Muscle of arm (tissue), 12 donors: ENCODE data around the gene UBR4. TPM values are rescaled to one million over a fixed set of nuclear protein-coding genes. Genes with fewer than 3 reads are reported as not detected.
A peak's percentile ranks its signal among the peaks of the same experiment; 100 is the strongest.
"Not testable (repeated sequence)": the region's sequence is repeated elsewhere in the genome, so short reads cannot be mapped to it uniquely, and the experiment has no call there.

Source experiments
- DNase-seq: peaks from one replicate; pipeline ENCODE4 v3.0.0-alpha.2; 2013
- polyA plus RNA-seq, 12 donors: library from polyadenylated mRNA; unstranded; fragments of 120-200 nt; gene quantifications; one replicate each; pipeline ENCODE4 v1.2.1, GENCODE V29; 2013; ENCODE audit not compliant: insufficient read length in 12 of 12

Gene UBR4
- polyA plus RNA-seq, 12 donors: 63.1 to 98.9 (median 78.6) TPM; not detected in 1

GRCh38 chr1:19193004-19193403 lies 17.1 kb downstream of the UBR4 start:
- DNase-seq: no peak

DNA sequence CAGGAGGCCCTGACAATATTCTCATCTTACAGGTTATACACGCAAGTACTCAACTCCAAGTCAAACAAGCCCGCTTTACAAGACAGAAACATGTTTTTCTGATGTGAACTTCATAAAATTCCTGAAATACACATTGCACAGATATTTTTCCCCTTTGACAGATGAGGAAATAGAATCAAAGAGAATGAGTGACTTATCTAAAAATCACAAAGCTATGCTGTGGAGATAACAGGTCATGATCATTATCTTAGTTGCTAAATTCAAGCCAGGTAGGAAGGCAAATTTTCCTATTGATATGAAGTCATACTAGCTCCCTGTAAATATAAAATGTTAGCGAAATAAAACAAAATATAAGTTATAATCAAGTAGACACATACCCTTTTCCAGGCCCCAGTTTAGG lies 18.3 kb downstream of the UBR4 start:
- no peak for DNase-seq

DNA sequence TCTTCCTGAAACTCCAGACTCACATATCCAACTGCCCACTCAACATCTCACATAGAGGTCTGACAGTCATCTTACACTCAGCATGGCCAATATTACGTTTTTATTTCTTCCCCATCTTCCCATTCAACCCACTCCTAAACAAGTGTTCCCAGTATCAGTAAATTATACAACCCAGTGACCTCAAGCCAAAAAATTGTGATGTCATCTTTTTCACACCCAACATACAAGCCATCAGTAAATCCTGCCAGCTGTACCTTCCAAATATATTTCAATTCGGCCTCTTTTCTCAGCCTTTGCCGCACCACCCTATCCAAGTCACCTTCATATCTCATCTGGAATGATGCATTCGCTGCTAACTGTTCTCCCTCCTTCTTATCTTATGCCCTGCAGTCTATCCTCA lies 19.6 kb downstream of the UBR4 start:
- no peak for DNase-seq

- no peak for DNase-seq
These were observed 20.8 kb downstream of the UBR4 start for GRCh38 chr1:19189270-19189669.

DNA sequence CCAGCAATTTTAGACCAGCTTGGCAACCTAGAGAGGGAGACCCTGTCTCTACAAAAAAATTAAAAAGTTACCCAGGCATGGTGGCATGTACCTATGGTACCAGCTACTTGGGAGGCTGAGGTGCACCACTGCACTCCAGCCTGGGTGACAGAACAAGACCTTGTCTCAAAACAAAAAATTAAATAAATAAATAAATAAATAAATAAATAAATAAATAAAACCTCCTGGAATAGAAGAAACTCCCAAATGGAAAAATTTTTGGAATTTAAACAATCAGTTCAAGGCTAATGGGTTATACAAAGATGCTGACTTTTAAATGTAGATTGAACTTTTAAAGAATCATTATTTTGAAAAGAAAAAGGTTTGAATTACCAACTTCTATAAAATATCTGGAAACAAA lies 22.2 kb downstream of the UBR4 start:
- DNase-seq: no peak

- DNase-seq: no peak
These were observed 24.1 kb downstream of the UBR4 start for GRCh38 chr1:19186001-19186400.

DNA sequence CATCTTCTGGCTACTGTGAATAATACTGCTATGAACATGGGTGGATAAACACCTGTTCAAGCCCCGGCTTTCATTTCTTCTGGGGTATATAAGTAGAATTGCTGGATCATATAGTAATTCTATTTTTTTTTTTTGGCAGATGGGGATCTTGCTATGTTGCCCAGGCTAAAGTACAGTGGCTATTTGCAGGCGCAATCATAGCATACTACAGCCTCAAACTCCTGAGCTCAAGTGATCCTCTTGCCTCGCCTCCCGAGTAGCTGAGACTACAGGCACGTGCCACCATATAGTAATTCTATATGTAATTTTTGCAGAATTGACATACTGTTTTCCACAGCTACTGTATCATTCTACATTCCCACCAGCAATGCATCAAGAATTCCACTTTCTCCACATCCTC lies 27.8 kb downstream of the UBR4 start:
- no peak for DNase-seq

GRCh38 chr1:19180265-19180657 lies 29.8 kb downstream of the UBR4 start:
- DNase-seq: not testable (repeated sequence)

GRCh38 chr1:19179597-19180264 lies 30.3 kb downstream of the UBR4 start:
- peak; percentile 8 for DNase-seq

- DNase-seq: no peak
These were observed 31.2 kb downstream of the UBR4 start for GRCh38 chr1:19178734-19179398.

GRCh38 chr1:19177811-19178210 lies 32.3 kb downstream of the UBR4 start:
- DNase-seq: no peak

- no peak for DNase-seq
These were observed 40.4 kb downstream of the UBR4 start for GRCh38 chr1:19169642-19170041.

GRCh38 chr1:19167140-19167539 lies 42.9 kb downstream of the UBR4 start:
- DNase-seq: no peak

DNA sequence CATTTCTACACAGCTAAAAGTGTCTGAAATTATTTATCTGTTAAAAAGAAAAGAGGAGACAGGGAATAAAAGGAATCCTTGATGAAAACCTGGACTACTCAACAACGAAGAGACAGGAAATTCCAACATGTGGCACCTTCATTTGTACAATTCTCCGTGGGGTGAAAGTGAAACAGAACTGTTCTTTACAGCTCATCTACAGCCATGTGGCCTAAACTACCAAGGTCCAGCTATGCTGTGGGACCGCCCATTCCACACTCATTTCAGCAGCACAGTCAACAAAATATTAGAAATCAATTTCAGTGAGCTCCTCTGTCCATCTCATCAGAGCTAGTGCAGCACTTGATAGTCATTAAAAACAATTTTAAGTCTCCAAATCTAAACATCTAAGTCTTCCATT lies 44.0 kb downstream of the UBR4 start:
- no peak for DNase-seq

- DNase-seq: no peak
These were observed 44.6 kb downstream of the UBR4 start for GRCh38 chr1:19165501-19165900.

DNA sequence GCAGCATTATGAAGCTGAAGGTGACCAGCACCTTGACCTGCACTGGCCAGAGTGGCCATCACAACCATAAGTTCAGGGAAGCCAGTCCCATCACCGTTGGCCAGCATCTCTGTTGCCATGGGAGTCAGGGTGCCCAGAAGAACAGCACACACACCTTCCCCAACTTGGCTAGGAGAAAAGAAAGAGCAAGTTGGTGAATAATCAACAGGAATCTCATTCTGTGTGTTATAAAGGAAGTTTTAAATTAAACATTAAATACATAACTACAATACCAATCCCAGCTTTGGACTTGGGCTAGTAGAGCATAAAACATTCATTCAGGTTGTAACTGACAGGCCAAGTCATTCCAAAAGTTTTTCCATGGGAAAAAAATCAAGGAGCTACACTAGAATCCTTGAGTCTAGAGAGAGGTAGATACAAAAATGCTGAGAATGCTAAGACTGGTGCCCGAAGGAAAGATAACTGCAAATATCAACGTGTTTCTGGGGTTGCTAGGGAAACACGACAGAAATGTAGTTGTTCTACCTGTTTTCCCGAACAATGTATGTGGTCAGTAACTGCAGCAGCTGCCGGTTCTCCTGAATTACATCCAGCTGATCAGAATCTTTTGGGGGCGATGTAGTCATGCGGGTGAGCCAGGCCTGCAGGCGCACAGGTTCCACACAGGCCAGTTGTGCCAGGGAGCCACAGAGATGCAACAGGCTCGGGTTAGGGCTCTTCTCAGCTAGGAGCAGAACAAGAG lies 45.6 kb downstream of the UBR4 start:
- no peak for DNase-seq

GRCh38 chr1:19163261-19163660 lies 46.8 kb downstream of the UBR4 start:
- DNase-seq: no peak

DNA sequence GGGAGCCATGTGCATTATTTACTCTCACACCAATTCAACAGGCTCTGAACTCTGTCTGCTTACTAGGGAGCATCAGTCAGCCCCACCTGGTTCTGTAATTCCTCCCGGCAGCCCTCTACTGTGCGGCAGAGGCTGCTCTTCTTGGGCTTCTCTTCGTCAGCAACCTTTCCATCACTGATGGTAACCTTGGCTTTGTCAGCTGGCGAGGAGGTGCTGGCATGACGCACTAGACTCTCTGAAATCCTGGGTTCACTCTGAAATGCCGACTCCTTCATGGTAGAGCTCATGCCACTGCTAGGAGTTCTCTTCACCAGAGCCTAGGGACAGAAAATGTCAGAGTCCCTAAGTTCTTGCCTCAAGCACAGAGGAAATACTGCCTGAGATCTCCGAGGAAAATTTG lies 49.2 kb downstream of the UBR4 start:
- DNase-seq: no peak

DNA sequence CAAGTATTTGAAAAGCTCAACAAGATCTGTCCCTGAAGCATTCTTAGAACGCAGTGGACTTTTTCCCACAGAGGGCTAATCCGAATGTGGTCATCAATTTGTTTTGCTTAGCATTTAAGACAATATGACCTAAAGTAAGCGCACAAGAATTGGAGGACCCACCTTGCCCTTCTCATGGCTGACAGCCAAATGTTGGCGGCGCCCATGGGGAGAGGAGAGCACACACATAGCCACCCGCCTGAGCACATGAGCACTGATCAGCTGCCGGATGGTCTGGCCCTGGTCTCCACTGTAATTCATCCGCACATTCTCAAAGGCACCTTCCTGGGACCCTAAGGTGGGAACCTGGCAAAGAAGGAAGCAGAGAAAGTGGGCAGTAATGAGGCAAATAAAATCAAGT lies 52.4 kb downstream of the UBR4 start:
- DNase-seq: no peak

GRCh38 chr1:19156676-19157075 lies 53.4 kb downstream of the UBR4 start:
- DNase-seq: peak; percentile 9

DNA sequence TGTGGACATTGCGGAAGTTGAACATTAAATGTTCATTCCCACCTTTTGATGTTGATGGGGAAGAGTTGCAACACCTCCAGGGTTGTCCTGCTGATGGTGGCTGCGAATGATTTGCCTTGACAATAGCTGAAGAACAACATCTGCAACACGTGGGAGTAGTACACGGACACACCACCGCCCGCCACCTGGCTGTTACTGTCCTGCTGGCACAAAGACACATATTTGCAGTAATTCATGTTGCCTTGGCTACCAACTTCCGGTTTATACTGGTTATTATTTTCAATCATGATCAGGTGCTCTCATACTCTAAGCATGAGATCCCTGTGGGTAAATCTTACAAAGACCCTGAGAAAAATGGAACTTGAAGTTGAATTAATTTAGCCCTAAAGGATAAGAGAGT lies 55.2 kb downstream of the UBR4 start:
- DNase-seq: no peak

GRCh38 chr1:19153169-19153568 lies 56.9 kb downstream of the UBR4 start:
- DNase-seq: no peak

GRCh38 chr1:19151537-19151936 lies 58.5 kb downstream of the UBR4 start:
- no peak for DNase-seq
